AG04449 (cell line): ENCODE data around the gene FAM53B.

Experiments used
- CTCF ChIA-PET: fragments of 350-600 bp; formaldehyde crosslinking; extraction: SDS; loops from one replicate; lab custom pipeline; 2021; ENCODE audit warnings: antibody characterized with exemption; lab: Yijun Ruan, JAX
- POLR2A ChIA-PET: fragments of 400-600, 350-600 bp; formaldehyde crosslinking; extraction: SDS; loops from one replicate; lab custom pipeline; 2020; ENCODE audit warnings: antibody characterized with exemption, inconsistent platforms; lab: Yijun Ruan, JAX
- DNase-seq: peaks from one replicate; pipeline ENCODE4 v3.0.0-alpha.2; 2010; ENCODE audit warnings: low read depth, low spot score
- H3K4me3 ChIP-seq: 2 replicates; pipeline ENCODE4 v1.5.1; 2011; ENCODE audit warnings: low read depth, mild to moderate bottlenecking, control low read depth, low read length
- CTCF ChIP-seq: IDR thresholded peaks from one replicate; pipeline ENCODE4 v1.5.1; 2011; ENCODE audit warnings: mild to moderate bottlenecking, moderate library complexity, low read length, control low read depth, inconsistent platforms; ENCODE audit not compliant: insufficient read depth; ENCODE audit errors: missing control alignments

FAM53B gene

GRCh38 chr10:124736491-124737136, 7.6 kb downstream of the FAM53B start:
- CTCF ChIA-PET: interaction anchor here (1.0 to 1.8 kb wide), 5 partner anchors 8 to 208 kb away, joined by 3 to 4 read pairs (median 4); no protein-coding TSS in a partner anchor
- no peak overlapping the region for H3K4me3 ChIP-seq
- POLR2A ChIA-PET: no interaction called here
- no peak for DNase-seq
- TF ChIP-seq CTCF: no peak

GRCh38 chr10:124735491-124736286, 8.5 kb downstream of the FAM53B start:
- no peak for TF ChIP-seq CTCF
- no peak for DNase-seq
- ChIA-PET CTCF (interaction anchor here (1.0 to 1.8 kb wide), 4 partner anchors 8 to 205 kb away, joined by 3 to 4 read pairs (median 4); no protein-coding TSS in a partner anchor), POLR2A (no interaction called here)
- H3K4me3 ChIP-seq: no peak overlapping the region

- ChIA-PET POLR2A (no interaction called here), CTCF (interaction anchor here (0.8 to 10.4 kb wide), 5 partner anchors 6 to 205 kb away, joined by 3 to 108 read pairs (median 4); no protein-coding TSS in a partner anchor)
- TF ChIP-seq CTCF: no peak
- DNase-seq: no peak
- H3K4me3 ChIP-seq: no peak overlapping the region
Measured at GRCh38 chr10:124734311-124735166, 9.6 kb downstream of the FAM53B start.

DNA sequence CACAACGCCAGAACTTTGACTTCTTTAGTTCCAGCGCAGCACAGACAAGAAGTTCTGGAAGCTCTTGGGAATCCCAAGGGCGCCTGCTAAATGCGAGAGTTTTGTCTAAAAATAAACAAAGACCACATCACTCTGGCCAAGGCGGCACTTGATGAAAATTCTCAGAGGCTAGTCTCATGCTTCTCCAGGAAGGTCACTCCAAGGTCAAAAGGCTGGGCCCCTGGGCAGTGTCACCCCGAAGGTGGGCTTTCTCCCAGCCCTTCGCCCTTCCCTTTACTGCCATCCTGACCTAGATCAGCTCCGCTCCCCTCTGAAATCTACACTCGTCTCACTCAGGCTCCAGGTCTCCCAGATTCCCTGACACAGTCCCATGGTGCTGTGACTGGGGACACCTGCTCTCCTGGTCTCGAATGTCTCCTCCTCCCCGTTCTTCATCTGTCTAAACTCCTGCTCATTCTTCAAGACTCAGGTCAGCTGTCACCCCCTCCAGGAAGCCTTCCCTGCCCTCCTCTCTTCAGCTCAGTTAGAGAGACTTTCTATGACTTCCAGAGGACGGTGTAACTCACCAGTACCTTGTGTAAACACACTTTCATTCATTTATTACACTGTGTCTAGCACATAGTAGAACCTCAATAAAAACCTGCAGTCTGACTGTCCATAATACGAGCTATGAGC, 10.5 kb downstream of the FAM53B start:
- DNase-seq: no peak
- ChIA-PET POLR2A (no interaction called here), CTCF (interaction anchor here (0.8 to 10.4 kb wide), 4 partner anchors 7 to 204 kb away, joined by 3 to 108 read pairs (median 4); no protein-coding TSS in a partner anchor)
- H3K4me3 ChIP-seq: no peak overlapping the region
- TF ChIP-seq CTCF: no peak

DNA sequence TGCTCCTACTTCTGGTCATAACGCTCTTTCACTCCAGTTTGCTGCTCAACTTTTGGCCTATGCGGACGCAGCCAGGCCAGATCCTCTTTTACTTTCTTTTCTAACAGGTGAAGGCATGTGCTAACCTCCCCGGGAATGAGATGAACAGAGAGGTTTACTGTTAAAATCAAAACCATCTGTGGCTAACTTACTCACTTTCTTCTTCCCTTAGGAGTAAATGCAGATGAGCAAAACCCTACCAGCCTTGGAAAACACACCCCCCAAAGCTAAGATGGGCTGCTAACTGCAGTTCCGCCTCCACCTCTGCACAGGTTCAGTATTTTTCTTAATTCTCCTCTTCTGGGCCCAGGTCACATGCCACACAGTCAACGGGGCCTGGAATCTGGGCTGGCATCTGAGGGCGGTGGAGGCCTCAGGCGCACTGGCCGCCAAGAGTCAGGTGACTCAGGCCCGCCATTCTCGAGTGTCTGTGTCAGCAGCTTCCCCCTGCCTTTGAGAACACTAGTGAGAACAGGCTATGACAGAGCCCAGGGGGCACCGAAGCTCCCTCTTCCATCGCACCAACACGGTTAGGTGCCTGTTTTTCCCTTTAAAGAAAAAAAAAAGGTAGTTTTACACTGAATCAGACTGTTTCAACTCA, 11.1 kb downstream of the FAM53B start:
- no peak for DNase-seq
- ChIA-PET CTCF (interaction anchor here (10.4 kb wide), 1 partner anchor 8 kb away, joined by 108 read pairs; no protein-coding TSS in a partner anchor), POLR2A (no interaction called here)
- H3K4me3 ChIP-seq: no peak overlapping the region
- TF ChIP-seq CTCF: no peak
